Measurements from ENCODE around the gene NRIP1. TPM values are rescaled to one million over a fixed set of nuclear protein-coding genes. Genes with fewer than 3 reads are reported as not detected.
A peak's percentile ranks its signal among the peaks of the same experiment; 100 is the strongest.
"Not testable (repeated sequence)": the region's sequence is repeated elsewhere in the genome, so short reads cannot be mapped to it uniquely, and the experiment has no call there.

The NRIP1 gene
- total and polyA plus RNA-seq, 2 experiments from 2014 or later, result 12.5 to 31.2 TPM

DNA sequence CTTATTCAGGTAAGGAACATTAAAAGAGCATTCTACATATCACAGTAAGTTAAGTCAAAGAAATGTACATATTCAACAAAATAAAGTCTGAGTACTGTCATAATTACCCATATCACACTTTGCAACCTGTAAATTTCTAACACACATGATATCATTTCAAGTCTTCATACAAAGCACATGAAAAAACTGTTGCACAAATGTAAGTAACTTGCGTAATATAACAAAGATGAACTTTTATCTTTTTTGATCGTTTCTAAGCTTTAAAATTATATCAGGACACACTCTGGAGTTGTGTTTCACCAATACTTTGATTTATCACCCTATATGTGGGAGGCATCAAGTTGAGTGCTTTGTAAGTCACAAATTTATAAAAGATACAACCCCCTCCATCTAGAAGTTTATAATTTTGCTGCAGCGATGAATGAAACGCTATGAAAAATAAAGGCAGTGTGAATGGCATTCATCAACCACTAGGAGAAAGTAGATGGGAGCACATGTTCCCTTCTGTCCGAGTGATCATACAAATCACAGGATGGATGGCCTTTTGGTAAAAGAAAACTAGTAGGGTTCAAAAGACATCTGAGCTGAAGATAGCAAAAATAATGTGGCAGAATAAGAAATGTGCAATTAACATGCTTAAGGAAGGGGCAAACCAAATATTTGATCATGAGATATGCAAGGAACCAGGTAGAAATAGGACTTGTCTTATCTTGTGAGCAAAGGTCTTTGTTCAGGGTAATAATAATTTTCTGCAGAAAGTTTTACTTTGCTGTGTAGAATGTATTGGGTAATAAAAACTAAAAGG is 27.5 kb downstream of the NRIP1 start:
- H3K27me3 ChIP-seq (replicated peaks; ENCODE audit: insufficient read depth), result no peaks in the 10 kb centered on the region
- 82 to 83% methylated on average over 5 of the region's 5 CpGs for WGBS, 2 experiments (ENCODE audit: low coverage in 1 of 2, low lambda C conversion rate in 2 of 2, missing lambda C conversion rate in 2 of 2)
- peaks cover 100% of the 10 kb centered on the region for H3K79me2 ChIP-seq (ENCODE audit: insufficient read depth)
- H3K4me2 ChIP-seq (ENCODE audit: unreplicated experiment), result no peak overlapping the region
- TF ChIP-seq EZH2 (IDR thresholded peaks at IDR 0.05; ENCODE audit: insufficient read depth, poor library complexity, severe bottlenecking) (no peak), EZH2phosphoT487 (IDR thresholded peaks at IDR 0.05; ENCODE audit: insufficient read depth, low read depth) (no peak)
- no peaks in the 10 kb centered on the region for H3K9me3 ChIP-seq (ENCODE audit: low read depth)
- H3K9me2 ChIP-seq (ENCODE audit: insufficient read depth), result no peaks in the 10 kb centered on the region
- H3F3A ChIP-seq (ENCODE audit: insufficient read depth), result peaks cover 25% of the 10 kb centered on the region
- DNase-seq, result no peak
- H3K4me1 ChIP-seq (ENCODE audit: insufficient read depth), result peaks cover 19% of the 10 kb centered on the region
- H2AFZ ChIP-seq, result no peak overlapping the region
- H3K27ac ChIP-seq, result no peak overlapping the region
- 0 out of 2 replicates have a peak, but pooled peaks cover 6% of the 10 kb centered on the region for H4K20me1 ChIP-seq (ENCODE audit: insufficient read depth)
- in situ Hi-C loops (cut with MboI), result no loop called here
- H3K36me3 ChIP-seq (ENCODE audit: low read depth), result peaks cover 11% of the 10 kb centered on the region
- no peak overlapping the region for H3K9ac ChIP-seq
- no peak overlapping the region for H3K4me3 ChIP-seq

DNA sequence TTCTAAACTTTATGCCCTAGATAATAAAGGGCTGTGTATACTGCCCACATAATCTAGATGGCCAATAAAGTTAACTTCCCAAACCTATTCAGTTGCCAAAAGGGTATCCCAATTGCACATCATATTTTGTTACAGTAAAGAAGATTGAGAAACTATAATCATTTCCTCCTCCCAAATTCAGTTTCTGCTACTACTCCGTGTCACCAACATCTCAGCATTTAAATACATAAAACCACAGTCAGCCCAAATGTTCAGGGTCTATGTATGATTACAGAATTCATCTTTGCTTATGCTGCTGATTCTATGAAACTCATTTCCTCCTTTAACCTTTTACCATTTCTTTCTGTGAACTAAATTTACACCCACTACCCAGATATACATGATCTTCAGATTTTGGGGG is 28.6 kb downstream of the NRIP1 start:
- H4K20me1 ChIP-seq (ENCODE audit: insufficient read depth), result 0 out of 2 replicates have a peak, but pooled peaks cover 6% of the 10 kb centered on the region
- no peak overlapping the region for H3K4me3 ChIP-seq
- no peak overlapping the region for H3K27ac ChIP-seq
- peaks cover 31% of the 10 kb centered on the region for H3F3A ChIP-seq (ENCODE audit: insufficient read depth)
- H3K4me1 ChIP-seq (ENCODE audit: insufficient read depth), result peaks cover 24% of the 10 kb centered on the region
- H3K9me3 ChIP-seq (ENCODE audit: low read depth), result no peaks in the 10 kb centered on the region
- no peak overlapping the region for H2AFZ ChIP-seq
- H3K9me2 ChIP-seq (ENCODE audit: insufficient read depth), result no peaks in the 10 kb centered on the region
- no peak overlapping the region for H3K9ac ChIP-seq
- TF ChIP-seq EZH2 (IDR thresholded peaks at IDR 0.05; ENCODE audit: insufficient read depth, poor library complexity, severe bottlenecking), result no peak
- no peak for TF ChIP-seq EZH2phosphoT487 (IDR thresholded peaks at IDR 0.05; ENCODE audit: insufficient read depth, low read depth)
- in situ Hi-C loops (cut with MboI), result no loop called here
- DNase-seq, result no peak
- peaks cover 95% of the 10 kb centered on the region for H3K79me2 ChIP-seq (ENCODE audit: insufficient read depth)
- WGBS, 2 experiments (ENCODE audit: low coverage in 1 of 2, low lambda C conversion rate in 2 of 2, missing lambda C conversion rate in 2 of 2), result 96 to 100% methylated on average over 1 of the region's 1 CpG
- H3K4me2 ChIP-seq (ENCODE audit: unreplicated experiment), result no peak overlapping the region
- peaks cover 11% of the 10 kb centered on the region; the same call in 1 of the 2 replicates for H3K36me3 ChIP-seq (ENCODE audit: low read depth)
- no peaks in the 10 kb centered on the region for H3K27me3 ChIP-seq (replicated peaks; ENCODE audit: insufficient read depth)

DNA sequence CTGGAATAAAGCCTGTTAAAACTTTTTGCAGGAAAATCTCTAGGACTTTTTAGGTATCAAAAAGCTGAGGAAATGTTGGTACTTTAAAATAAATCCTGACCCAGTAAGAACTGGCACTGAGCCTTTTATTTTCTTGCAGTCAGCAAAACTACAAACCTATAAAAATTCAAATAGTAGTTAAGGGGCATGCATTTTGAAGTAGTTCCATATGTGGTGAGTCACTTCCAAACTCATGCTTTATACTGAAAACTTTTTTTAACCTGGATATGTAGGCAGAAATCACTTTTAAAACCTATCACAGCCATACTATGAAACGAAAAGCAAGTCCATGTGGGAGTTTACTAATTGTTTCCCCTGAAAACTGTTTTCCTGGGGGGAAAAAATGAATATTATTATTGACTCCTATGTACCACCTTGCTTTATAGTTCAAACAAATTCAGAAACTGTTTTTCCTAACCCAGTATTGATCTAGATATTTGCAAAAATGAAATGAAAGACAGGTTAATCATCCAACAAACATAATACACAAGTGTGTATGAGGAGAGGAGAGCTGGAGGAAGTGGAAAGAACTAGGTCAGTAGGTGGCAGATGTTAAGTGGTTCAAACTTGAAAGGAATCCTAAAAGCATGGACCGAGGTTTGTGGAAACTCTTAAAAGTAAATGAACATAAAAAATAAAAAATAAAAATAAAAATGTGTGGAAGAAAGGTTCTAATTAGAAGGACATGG is 30.5 kb downstream of the NRIP1 start:
- Histone ChIP-seq H3K79me2 (ENCODE audit: insufficient read depth) (peaks cover 89% of the 10 kb centered on the region), H3K4me2 (ENCODE audit: unreplicated experiment) (peak overlapping the region; percentile 64), H3K4me3 (peak overlapping the region; percentile 47), H3K4me1 (ENCODE audit: insufficient read depth) (peaks cover 24% of the 10 kb centered on the region), H3K36me3 (ENCODE audit: low read depth) (0 out of 2 replicates have a peak, but pooled peaks cover 5% of the 10 kb centered on the region), H3K9ac (0 out of 2 replicates have a peak overlapping the region, but pooled peaks have one; percentile 12), H3K27me3 (replicated peaks; ENCODE audit: insufficient read depth) (no peaks in the 10 kb centered on the region), H4K20me1 (ENCODE audit: insufficient read depth) (0 out of 2 replicates have a peak, but pooled peaks cover 6% of the 10 kb centered on the region), H2AFZ (no peak overlapping the region), H3K9me2 (ENCODE audit: insufficient read depth) (no peaks in the 10 kb centered on the region), H3F3A (ENCODE audit: insufficient read depth) (peaks cover 45% of the 10 kb centered on the region), H3K9me3 (ENCODE audit: low read depth) (no peaks in the 10 kb centered on the region), H3K27ac (peak overlapping the region; percentile 55)
- no peak for TF ChIP-seq EZH2phosphoT487 (IDR thresholded peaks at IDR 0.05; ENCODE audit: insufficient read depth, low read depth)
- no peak for TF ChIP-seq EZH2 (IDR thresholded peaks at IDR 0.05; ENCODE audit: insufficient read depth, poor library complexity, severe bottlenecking)
- peak; percentile 67 for DNase-seq
- in situ Hi-C loops (cut with MboI), result no loop called here
- 0 to 3% methylated on average over 2 of the region's 2 CpGs for WGBS, 2 experiments (ENCODE audit: low coverage in 1 of 2, low lambda C conversion rate in 2 of 2, missing lambda C conversion rate in 2 of 2)

DNA sequence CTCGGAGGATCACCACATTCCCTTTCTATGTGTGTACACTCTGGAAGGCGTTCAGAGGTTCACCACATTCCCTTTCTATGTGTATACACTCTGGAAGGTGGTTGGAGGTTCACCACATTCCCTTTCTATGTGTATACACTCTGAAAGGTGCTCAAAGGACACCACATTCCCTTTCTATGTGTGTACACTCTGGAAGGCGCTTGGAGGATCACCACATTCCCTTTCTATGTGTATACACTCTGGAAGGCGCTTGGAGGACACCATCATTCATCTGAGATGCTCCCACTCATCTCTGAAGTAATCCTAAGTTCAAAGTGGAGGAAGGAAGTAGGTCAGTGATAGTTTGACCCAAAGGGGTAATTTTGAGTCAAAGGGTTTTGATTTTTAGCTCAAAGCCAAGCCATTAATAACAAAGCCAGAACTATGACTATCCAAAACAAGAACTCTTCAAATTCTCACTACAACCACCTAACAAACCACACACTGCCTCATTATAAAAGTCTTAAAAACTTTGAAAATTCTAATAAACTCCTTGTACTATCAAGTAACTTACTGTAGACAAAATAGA is 32.9 kb downstream of the NRIP1 start:
- Histone ChIP-seq H3K27me3 (replicated peaks; ENCODE audit: insufficient read depth) (no peaks in the 10 kb centered on the region), H3K9ac (no peak overlapping the region), H3K4me1 (ENCODE audit: insufficient read depth) (peaks cover 24% of the 10 kb centered on the region), H3K4me3 (no peak overlapping the region), H3F3A (ENCODE audit: insufficient read depth) (peaks cover 61% of the 10 kb centered on the region), H4K20me1 (ENCODE audit: insufficient read depth) (0 out of 2 replicates have a peak, but pooled peaks cover under 1% of the 10 kb centered on the region), H3K9me2 (ENCODE audit: insufficient read depth) (no peaks in the 10 kb centered on the region), H3K27ac (peak overlapping the region; percentile 6; the same call in 1 of the 2 replicates), H3K9me3 (ENCODE audit: low read depth) (no peaks in the 10 kb centered on the region), H2AFZ (no peak overlapping the region), H3K36me3 (ENCODE audit: low read depth) (0 out of 2 replicates have a peak, but pooled peaks cover 3% of the 10 kb centered on the region), H3K79me2 (ENCODE audit: insufficient read depth) (peaks cover 89% of the 10 kb centered on the region), H3K4me2 (ENCODE audit: unreplicated experiment) (no peak overlapping the region)
- in situ Hi-C loops (cut with MboI), result no loop called here
- TF ChIP-seq EZH2phosphoT487 (IDR thresholded peaks at IDR 0.05; ENCODE audit: insufficient read depth, low read depth) (no peak), EZH2 (IDR thresholded peaks at IDR 0.05; ENCODE audit: insufficient read depth, poor library complexity, severe bottlenecking) (no peak)
- DNase-seq, result peak; percentile 57
- 78 to 81% methylated on average over 3 to 4 of the region's 4 CpGs for WGBS, 2 experiments (ENCODE audit: low coverage in 1 of 2, low lambda C conversion rate in 2 of 2, missing lambda C conversion rate in 2 of 2)

DNA sequence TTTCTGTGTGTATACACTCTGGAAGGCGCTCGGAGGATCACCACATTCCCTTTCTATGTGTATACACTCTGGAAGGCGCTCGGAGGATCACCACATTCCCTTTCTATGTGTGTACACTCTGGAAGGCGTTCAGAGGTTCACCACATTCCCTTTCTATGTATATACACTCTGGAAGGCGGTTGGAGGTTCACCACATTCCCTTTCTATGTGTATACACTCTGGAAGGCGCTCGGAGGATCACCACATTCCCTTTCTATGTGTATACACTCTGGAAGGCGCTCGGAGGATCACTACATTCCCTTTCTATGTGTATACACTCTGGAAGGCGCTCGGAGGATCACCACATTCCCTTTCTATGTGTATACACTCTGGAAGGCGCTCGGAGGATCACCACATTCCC is 33.4 kb downstream of the NRIP1 start:
- H3K9ac ChIP-seq; H3K9me3 ChIP-seq (ENCODE audit: low read depth); H3K4me2 ChIP-seq (ENCODE audit: unreplicated experiment); in situ Hi-C loops (cut with MboI); H3K27me3 ChIP-seq (replicated peaks; ENCODE audit: insufficient read depth); H2AFZ ChIP-seq; H3K4me3 ChIP-seq; H4K20me1 ChIP-seq (ENCODE audit: insufficient read depth); DNase-seq; H3K36me3 ChIP-seq (ENCODE audit: low read depth); H3K9me2 ChIP-seq (ENCODE audit: insufficient read depth): not testable (repeated sequence)
- Histone ChIP-seq H3K79me2 (ENCODE audit: insufficient read depth) (peaks cover 89% of the 10 kb centered on the region), H3K4me1 (ENCODE audit: insufficient read depth) (peaks cover 24% of the 10 kb centered on the region), H3K27ac (peak overlapping the region; percentile 21; the same call in 1 of the 2 replicates), H3F3A (ENCODE audit: insufficient read depth) (peaks cover 65% of the 10 kb centered on the region)
- WGBS, 2 experiments (ENCODE audit: low coverage in 1 of 2, low lambda C conversion rate in 2 of 2, missing lambda C conversion rate in 2 of 2), result 90 to 100% methylated on average over 2 to 14 of the region's 14 CpGs

DNA sequence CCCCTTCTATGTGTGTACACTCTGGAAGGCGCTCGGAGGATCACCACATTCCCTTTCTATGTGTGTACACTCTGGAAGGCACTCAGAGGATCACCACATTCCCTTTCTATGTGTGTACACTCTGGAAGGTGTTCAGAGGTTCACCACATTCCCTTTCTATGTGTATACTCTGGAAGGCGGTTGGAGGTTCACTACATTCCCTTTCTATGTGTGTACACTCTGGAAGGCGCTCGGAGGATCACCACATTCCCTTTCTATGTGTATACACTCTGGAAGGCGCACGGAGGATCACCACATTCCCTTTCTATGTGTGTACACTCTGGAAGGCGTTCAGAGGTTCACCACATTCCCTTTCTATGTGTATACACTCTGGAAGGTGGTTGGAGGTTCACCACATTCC is 33.9 kb downstream of the NRIP1 start:
- WGBS, 2 experiments (ENCODE audit: low coverage in 1 of 2, low lambda C conversion rate in 2 of 2, missing lambda C conversion rate in 2 of 2), result 85 to 89% methylated on average over 3 to 8 of the region's 8 CpGs
- H2AFZ ChIP-seq; in situ Hi-C loops (cut with MboI); H3K4me2 ChIP-seq (ENCODE audit: unreplicated experiment); H3K27ac ChIP-seq; H3K36me3 ChIP-seq (ENCODE audit: low read depth); H3K4me3 ChIP-seq; H3K9ac ChIP-seq; H4K20me1 ChIP-seq (ENCODE audit: insufficient read depth); H3K9me3 ChIP-seq (ENCODE audit: low read depth); H3K9me2 ChIP-seq (ENCODE audit: insufficient read depth); H3K27me3 ChIP-seq (replicated peaks; ENCODE audit: insufficient read depth): not testable (repeated sequence)
- peak; percentile 74 for DNase-seq
- peaks cover 89% of the 10 kb centered on the region for H3K79me2 ChIP-seq (ENCODE audit: insufficient read depth)
- peaks cover 61% of the 10 kb centered on the region for H3F3A ChIP-seq (ENCODE audit: insufficient read depth)
- H3K4me1 ChIP-seq (ENCODE audit: insufficient read depth), result peaks cover 24% of the 10 kb centered on the region

Measured in GM23248 (cell line).